Tibial artery (tissue), 4 donors: ENCODE results near the gene TMIGD2.

Source experiments
- DNase-seq, 2 donors: peaks; one replicate each; pipeline ENCODE4 v3.0.0-alpha.2; 2019
- H3K27ac ChIP-seq, 2 donors: fragments of 200-600 bp; sonication (generic) in 1 of 2; 1 replicate in 1 of 2; 2 replicates in 1 of 2; pipeline ENCODE4 v1.5.1; 2018 to 2019; ENCODE audit warnings: mild to moderate bottlenecking in 1 of 2
- H3K27me3 ChIP-seq, 2 donors: fragments of 200-600 bp; sonication (generic) in 1 of 2; one replicate each; pipeline versions ENCODE4 v1.5.1 to v1.6.0; 2016 to 2019
- H3K36me3 ChIP-seq, 3 donors: fragments of 200-600 bp; sonication (generic) in 2 of 3; one replicate each; pipeline ENCODE4 v1.5.1; 2016 to 2019; ENCODE audit warnings: mild to moderate bottlenecking in 2 of 3
- H3K4me1 ChIP-seq, 4 donors: fragments of 200-600 bp; sonication (generic) in 2 of 4; 1 replicate in 3 of 4; 2 replicates in 1 of 4; pipeline ENCODE4 v1.5.1; 2016 to 2019
- H3K4me3 ChIP-seq, 2 donors: fragments of 200-600 bp; sonication (generic) in 1 of 2; 1 replicate in 1 of 2; 2 replicates in 1 of 2; pipeline ENCODE4 v1.5.1; 2018 to 2019; ENCODE audit warnings: mild to moderate bottlenecking in 2 of 2
- H3K9me3 ChIP-seq, 3 donors: fragments of 200-600 bp; sonication (generic) in 1 of 3; one replicate each; pipeline ENCODE4 v1.5.1; 2016 to 2019
- CTCF ChIP-seq, 2 experiments: fragments of 200-600 bp in 1 of 2; fragments of 450-650 bp in 1 of 2; IDR thresholded peaks; one replicate each; pipeline ENCODE4 v1.5.1; 2017 to 2019; ENCODE audit warnings: antibody characterized with exemption in 2 of 2, mild to moderate bottlenecking in 1 of 2, moderate library complexity in 1 of 2
- intact Hi-C: fragments of 100-400 bp; cut with DNase I; formaldehyde crosslinking; loops from one replicate; pipeline ENCODE4 v1.15.0; 2023; ENCODE audit warnings: low total_unique reads

Gene TMIGD2

GRCh38 chr19:4324228-4324627 lies 22.0 kb upstream of the TMIGD2 start:
- Histone ChIP-seq H3K9me3 (peaks cover 0 to 3% (median 0%) of the 10 kb centered on the region in 3 donors), H3K27me3 (peaks cover 0 to 45% of the 10 kb centered on the region in 2 donors), H3K4me1 (peaks cover 0 to 26% (median 19%) of the 10 kb centered on the region in 4 donors), H3K4me3 (no peak overlapping the region), H3K36me3 (peaks cover 0 to 4% (median 0%) of the 10 kb centered on the region in 3 donors), H3K27ac (no peak overlapping the region)
- no peak for TF ChIP-seq CTCF (IDR thresholded peaks at IDR 0.05)
- DNase-seq = no peak
- intact Hi-C loops = no loop called here

GRCh38 chr19:4323692-4324091 lies 21.5 kb upstream of the TMIGD2 start:
- peaks cover 0 to 21% (median 15%) of the 10 kb centered on the region in 4 donors for H3K4me1 ChIP-seq
- DNase-seq = no peak
- H3K27ac ChIP-seq = no peak overlapping the region
- peaks cover 0 to 3% (median 0%) of the 10 kb centered on the region in 3 donors for H3K9me3 ChIP-seq
- peaks cover 0 to 4% (median 0%) of the 10 kb centered on the region in 3 donors for H3K36me3 ChIP-seq
- peaks cover 0 to 41% of the 10 kb centered on the region in 2 donors for H3K27me3 ChIP-seq
- intact Hi-C loops = no loop called here
- H3K4me3 ChIP-seq = no peak overlapping the region
- no peak for TF ChIP-seq CTCF (IDR thresholded peaks at IDR 0.05)

- no peak for TF ChIP-seq CTCF (IDR thresholded peaks at IDR 0.05)
- no peak overlapping the region for H3K27ac ChIP-seq
- DNase-seq = no peak
- peaks cover 0 to 4% (median 0%) of the 10 kb centered on the region in 3 donors for H3K36me3 ChIP-seq
- no peak overlapping the region for H3K4me3 ChIP-seq
- intact Hi-C loops = no loop called here
- H3K9me3 ChIP-seq = peaks cover 0 to 3% (median 0%) of the 10 kb centered on the region in 3 donors
- H3K4me1 ChIP-seq = peaks cover 0 to 16% (median 12%) of the 10 kb centered on the region in 4 donors
- H3K27me3 ChIP-seq = peaks cover 0 to 42% of the 10 kb centered on the region in 2 donors
Measured at GRCh38 chr19:4322942-4323665, 20.9 kb upstream of the TMIGD2 start.

- no peak overlapping the region for H3K27ac ChIP-seq
- no peak for TF ChIP-seq CTCF (IDR thresholded peaks at IDR 0.05)
- H3K36me3 ChIP-seq = peaks cover 0 to 4% (median 0%) of the 10 kb centered on the region in 3 donors
- intact Hi-C loops = no loop called here
- no peak overlapping the region for H3K4me3 ChIP-seq
- no peaks in the 10 kb centered on the region for H3K4me1 ChIP-seq
- H3K27me3 ChIP-seq = peaks cover 0 to 40% of the 10 kb centered on the region in 2 donors
- no peak for DNase-seq
- peaks cover 0 to 3% (median 0%) of the 10 kb centered on the region in 3 donors for H3K9me3 ChIP-seq
Measured at GRCh38 chr19:4320419-4320818, 18.2 kb upstream of the TMIGD2 start.

- peaks cover 0 to 3% (median 0%) of the 10 kb centered on the region in 3 donors for H3K9me3 ChIP-seq
- H3K27ac ChIP-seq = no peak overlapping the region
- TF ChIP-seq CTCF (IDR thresholded peaks at IDR 0.05) = no peak
- H3K27me3 ChIP-seq = peaks cover 0 to 34% of the 10 kb centered on the region in 2 donors
- intact Hi-C loops = no loop called here
- H3K4me1 ChIP-seq = no peaks in the 10 kb centered on the region
- no peak overlapping the region for H3K4me3 ChIP-seq
- DNase-seq = no peak
- H3K36me3 ChIP-seq = no peaks in the 10 kb centered on the region
Measured at GRCh38 chr19:4319067-4319718, 17.0 kb upstream of the TMIGD2 start.
